ENCODE data around the gene DLG3. TPM values are rescaled to one million over a fixed set of nuclear protein-coding genes. Genes with fewer than 3 reads are reported as not detected.
A peak's percentile ranks its signal among the peaks of the same experiment; 100 is the strongest.

DLG3 gene
- polyA plus RNA-seq, 2 of the 4 experiments (the other 2 are of a cell fraction) = 3.2 to 12.8 TPM

GRCh38 chrX:70433848-70434351, 10.7 kb upstream of the DLG3 start:
- FAIRE-seq (peak; percentile 54), ATAC-seq (peak; percentile 70 to 84), DNase-seq (ENCODE audit: low read depth in 1 of 2, low spot score in 1 of 2) (peak; percentile 53 to 70)
- H3K4me1 ChIP-seq = peaks cover 9% of the 10 kb centered on the region; the same call in 1 of the 3 replicates
- ChIA-PET CTCF (interaction anchor here (0.7 to 4.8 kb wide), 14 partner anchors 10 to 396 kb away, joined by 3 to 44 read pairs (median 3); partner anchors contain the start of genes DLG3, GDPD2 and IGBP1), POLR2A (interaction anchor here (0.8 to 1.8 kb wide), 4 partner anchors 10 to 301 kb away, joined by 3 to 10 read pairs (median 4); partner anchors contain the start of gene IGBP1)
- H3K9me3 ChIP-seq = no peaks in the 10 kb centered on the region
- WGBS (ENCODE audit: missing lambda C conversion rate) = under 1% methylated on average over 24 of the region's 37 CpGs
- TF ChIP-seq, protein P1, sequence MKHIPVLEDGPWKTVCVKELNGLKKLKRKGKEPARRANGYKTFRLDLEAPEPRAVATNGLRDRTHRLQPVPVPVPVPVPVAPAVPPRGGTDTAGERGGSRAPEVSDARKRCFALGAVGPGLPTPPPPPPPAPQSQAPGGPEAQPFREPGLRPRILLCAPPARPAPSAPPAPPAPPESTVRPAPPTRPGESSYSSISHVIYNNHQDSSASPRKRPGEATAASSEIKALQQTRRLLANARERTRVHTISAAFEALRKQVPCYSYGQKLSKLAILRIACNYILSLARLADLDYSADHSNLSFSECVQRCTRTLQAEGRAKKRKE (CRISPR knock-in tag; IDR thresholded peaks at IDR 0.05; ENCODE audit: low read depth) = 0 out of 2 replicates have a peak, but pooled peaks have one; percentile 52
- TF ChIP-seq BCL3 (IDR thresholded peaks at IDR 0.05) (no peak), ESRRA (IDR thresholded peaks at IDR 0.05; ENCODE audit: borderline replicate concordance, low read length) (no peak), SMC3 (IDR thresholded peaks at IDR 0.05) (peak; percentile 54), RAD21 (conservative IDR thresholded peaks at IDR 0.05 in 1 of 2, IDR thresholded peaks at IDR 0.05 in 1 of 2) (peak; percentile 50 to 66), PHF8 (IDR thresholded peaks at IDR 0.05; ENCODE audit: borderline replicate concordance, low read depth) (peak; percentile 66; the same call in 1 of the 2 replicates), POLR2AphosphoS2 (conservative IDR thresholded peaks at IDR 0.05; ENCODE audit: low read length) (no peak), GATA3 (IDR thresholded peaks at IDR 0.05; ENCODE audit: borderline replicate concordance) (no peak), KDM5A (IDR thresholded peaks at IDR 0.05) (peak; percentile 26; the same call in 1 of the 2 replicates), RCOR1 (IDR thresholded peaks at IDR 0.05; ENCODE audit: low read depth, low read length) (no peak)
- TF ChIP-seq, protein P2, sequence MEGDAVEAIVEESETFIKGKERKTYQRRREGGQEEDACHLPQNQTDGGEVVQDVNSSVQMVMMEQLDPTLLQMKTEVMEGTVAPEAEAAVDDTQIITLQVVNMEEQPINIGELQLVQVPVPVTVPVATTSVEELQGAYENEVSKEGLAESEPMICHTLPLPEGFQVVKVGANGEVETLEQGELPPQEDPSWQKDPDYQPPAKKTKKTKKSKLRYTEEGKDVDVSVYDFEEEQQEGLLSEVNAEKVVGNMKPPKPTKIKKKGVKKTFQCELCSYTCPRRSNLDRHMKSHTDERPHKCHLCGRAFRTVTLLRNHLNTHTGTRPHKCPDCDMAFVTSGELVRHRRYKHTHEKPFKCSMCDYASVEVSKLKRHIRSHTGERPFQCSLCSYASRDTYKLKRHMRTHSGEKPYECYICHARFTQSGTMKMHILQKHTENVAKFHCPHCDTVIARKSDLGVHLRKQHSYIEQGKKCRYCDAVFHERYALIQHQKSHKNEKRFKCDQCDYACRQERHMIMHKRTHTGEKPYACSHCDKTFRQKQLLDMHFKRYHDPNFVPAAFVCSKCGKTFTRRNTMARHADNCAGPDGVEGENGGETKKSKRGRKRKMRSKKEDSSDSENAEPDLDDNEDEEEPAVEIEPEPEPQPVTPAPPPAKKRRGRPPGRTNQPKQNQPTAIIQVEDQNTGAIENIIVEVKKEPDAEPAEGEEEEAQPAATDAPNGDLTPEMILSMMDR (IDR thresholded peaks at IDR 0.05) = peak; percentile 65
- TF ChIP-seq, protein P3, sequence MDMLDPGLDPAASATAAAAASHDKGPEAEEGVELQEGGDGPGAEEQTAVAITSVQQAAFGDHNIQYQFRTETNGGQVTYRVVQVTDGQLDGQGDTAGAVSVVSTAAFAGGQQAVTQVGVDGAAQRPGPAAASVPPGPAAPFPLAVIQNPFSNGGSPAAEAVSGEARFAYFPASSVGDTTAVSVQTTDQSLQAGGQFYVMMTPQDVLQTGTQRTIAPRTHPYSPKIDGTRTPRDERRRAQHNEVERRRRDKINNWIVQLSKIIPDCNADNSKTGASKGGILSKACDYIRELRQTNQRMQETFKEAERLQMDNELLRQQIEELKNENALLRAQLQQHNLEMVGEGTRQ (IDR thresholded peaks at IDR 0.05) = no peak
- TF ChIP-seq, protein P4, sequence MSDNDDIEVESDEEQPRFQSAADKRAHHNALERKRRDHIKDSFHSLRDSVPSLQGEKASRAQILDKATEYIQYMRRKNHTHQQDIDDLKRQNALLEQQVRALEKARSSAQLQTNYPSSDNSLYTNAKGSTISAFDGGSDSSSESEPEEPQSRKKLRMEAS (IDR thresholded peaks at IDR 0.05) = peak; percentile 63
- H3K27ac ChIP-seq = peak overlapping the region; percentile 78 to 88
- peak overlapping the region; percentile 72 for H3K4me3 ChIP-seq
- peak overlapping the region; percentile 95 for H3K4me2 ChIP-seq

- ATAC-seq = peak; percentile 90 to 97
Observed at GRCh38 chrX:70434352-70434866, 10.2 kb upstream of the DLG3 start.

More at GRCh38 chrX:70434352-70434866, 10.2 kb upstream of the DLG3 start:
- Histone ChIP-seq H3K9me3 (no peaks in the 10 kb centered on the region), H3K27ac (peak overlapping the region; percentile 78 to 88), H3K4me1 (peaks cover 9% of the 10 kb centered on the region; the same call in 1 of the 3 replicates), H3K4me2 (peak overlapping the region; percentile 95), H3K4me3 (peak overlapping the region; percentile 72)
- FAIRE-seq (no peak), DNase-seq (ENCODE audit: low read depth in 1 of 2, low spot score in 1 of 2) (peak; percentile 84 to 93)
- ChIA-PET POLR2A (interaction anchor here (0.8 to 1.8 kb wide), 3 partner anchors 10 to 301 kb away, joined by 3 to 10 read pairs (median 3); partner anchors contain the start of gene IGBP1), CTCF (interaction anchor here (1.0 to 4.8 kb wide), 12 partner anchors 9 to 404 kb away, joined by 3 to 44 read pairs (median 4); partner anchors contain the start of genes DLG3, GDPD2 and IGBP1)
- TF ChIP-seq GATA3 (IDR thresholded peaks at IDR 0.05; ENCODE audit: borderline replicate concordance) (no peak), NR3C1 (IDR thresholded peaks at IDR 0.05) (no peak), NFE2L2 (conservative IDR thresholded peaks at IDR 0.05; ENCODE audit: low read length) (no peak), POLR2AphosphoS2 (conservative IDR thresholded peaks at IDR 0.05; ENCODE audit: low read length) (no peak), POLR2A (IDR thresholded peaks at IDR 0.05; ENCODE audit: low read length) (peak; percentile 68), KDM5A (IDR thresholded peaks at IDR 0.05) (no peak), NPAS2 (CRISPR knock-in tag; IDR thresholded peaks at IDR 0.05; ENCODE audit: borderline replicate concordance) (no peak), BCL3 (IDR thresholded peaks at IDR 0.05) (no peak), RAD21 (conservative IDR thresholded peaks at IDR 0.05 in 1 of 2, IDR thresholded peaks at IDR 0.05 in 1 of 2) (no peak)
- TF ChIP-seq, protein P4 (IDR thresholded peaks at IDR 0.05) = peak; percentile 16; the same call in 1 of the 2 replicates
- WGBS (ENCODE audit: missing lambda C conversion rate) = 2% methylated on average over 17 of the region's 45 CpGs
